GM12864 (cell line): ENCODE measurements around the gene KLHDC3.
"Not testable (repeated sequence)": the region's sequence is repeated elsewhere in the genome, so short reads cannot be mapped to it uniquely, and the experiment has no call there.

Experiments
- DNase-seq: peaks from one replicate; pipeline ENCODE4 v3.0.0-alpha.2; 2011; ENCODE audit warnings: low read depth
- H3K4me3 ChIP-seq: 2 replicates; pipeline ENCODE4 v1.5.1; 2011; ENCODE audit warnings: mild to moderate bottlenecking, low read depth, low read length, control low read depth
- CTCF ChIP-seq: IDR thresholded peaks from 2 replicates; pipeline ENCODE4 v1.5.1; 2011; ENCODE audit warnings: low read depth, mild to moderate bottlenecking, moderate library complexity, low read length, control low read depth, inconsistent platforms; ENCODE audit errors: missing control alignments

The KLHDC3 gene

GRCh38 chr6:43037706-43038105 is 23.7 kb downstream of the KLHDC3 start:
- no peak for DNase-seq
- H3K4me3 ChIP-seq, result no peak overlapping the region
- TF ChIP-seq CTCF, result no peak

GRCh38 chr6:43038727-43039126 is 24.7 kb downstream of the KLHDC3 start:
- H3K4me3 ChIP-seq, result no peak overlapping the region
- no peak for DNase-seq
- TF ChIP-seq CTCF, result no peak

GRCh38 chr6:43040542-43041257 is 26.7 kb downstream of the KLHDC3 start:
- H3K4me3 ChIP-seq, result no peak overlapping the region
- no peak for TF ChIP-seq CTCF
- no peak for DNase-seq

- H3K4me3 ChIP-seq, result not testable (repeated sequence)
Measured at GRCh38 chr6:43041475-43041874, 27.4 kb downstream of the KLHDC3 start.

GRCh38 chr6:43043310-43043709 is 29.3 kb downstream of the KLHDC3 start:
- no peak for DNase-seq
- no peak for TF ChIP-seq CTCF
- no peak overlapping the region for H3K4me3 ChIP-seq

More at GRCh38 chr6:43041475-43041874, 27.4 kb downstream of the KLHDC3 start:
- DNase-seq, result not testable (repeated sequence)

GRCh38 chr6:43045371-43045930 is 31.4 kb downstream of the KLHDC3 start:
- no peak for TF ChIP-seq CTCF
- no peak overlapping the region for H3K4me3 ChIP-seq
- DNase-seq, result no peak

GRCh38 chr6:43047998-43048397 is 33.9 kb downstream of the KLHDC3 start:
- TF ChIP-seq CTCF, result no peak
- no peak overlapping the region for H3K4me3 ChIP-seq
- no peak for DNase-seq
